Karpas-422 (cell line): ENCODE measurements around the gene KREMEN2. TPM values are rescaled to one million over a fixed set of nuclear protein-coding genes. Genes with fewer than 3 reads are reported as not detected.
A peak's percentile ranks its signal among the peaks of the same experiment; 100 is the strongest.

Experiments
- DNase-seq: peaks from one replicate; pipeline ENCODE4 v3.0.0-alpha.2; 2015
- H2AFZ ChIP-seq: fragments of 200-600 bp; sonication (generic); 2 replicates; pipeline ENCODE4 v1.6.1; 2014; ENCODE audit warnings: antibody characterized with exemption, low read length, mixed read lengths
- H3K27ac ChIP-seq: fragments of 200-600 bp; sonication (generic); 2 replicates; pipeline ENCODE4 v1.5.1; 2014; ENCODE audit warnings: mild to moderate bottlenecking, low read length, moderate library complexity
- H3K27me3 ChIP-seq: fragments of 200-600 bp; sonication (generic); 2 replicates; pipeline ENCODE4 v1.6.1; 2014; ENCODE audit warnings: low read length, mixed read lengths
- H3K36me3 ChIP-seq: fragments of 200-600 bp; sonication (generic); 2 replicates; pipeline ENCODE4 v1.6.1; 2014; ENCODE audit warnings: low read length, mixed read lengths; ENCODE audit not compliant: insufficient read depth
- H3K4me1 ChIP-seq: fragments of 200-600 bp; sonication (generic); 2 replicates; pipeline ENCODE4 v1.6.1; 2014; ENCODE audit warnings: mild to moderate bottlenecking, low read length, mixed read lengths
- H3K4me2 ChIP-seq: fragments of 200-600 bp; sonication (generic); 2 replicates; pipeline ENCODE4 v1.6.1; 2014; ENCODE audit warnings: low read length, low read depth, mild to moderate bottlenecking; ENCODE audit not compliant: poor library complexity, severe bottlenecking
- H3K4me3 ChIP-seq: fragments of 200-600 bp; sonication (generic); 2 replicates; pipeline ENCODE4 v1.5.1; 2014; ENCODE audit warnings: mild to moderate bottlenecking, antibody characterized with exemption, low read length, mixed read lengths
- H3K79me2 ChIP-seq: fragments of 200-600 bp; sonication (generic); 2 replicates; pipeline ENCODE4 v1.6.1; 2014; ENCODE audit warnings: mild to moderate bottlenecking, low read length, mixed read lengths
- H3K9ac ChIP-seq: fragments of 200-600 bp; sonication (generic); 2 replicates; pipeline ENCODE4 v1.6.0; 2014; ENCODE audit warnings: low read length
- H3K9me2 ChIP-seq: fragments of 200-600 bp; sonication (generic), shearing (Covaris generic); replicated peaks from 2 replicates; pipeline ENCODE4 v1.6.0; 2014; ENCODE audit warnings: mild to moderate bottlenecking, low read length, moderate library complexity; ENCODE audit not compliant: insufficient read depth
- H3K9me3 ChIP-seq: fragments of 300-700, 200-600 bp; sonication (generic); 2 replicates; pipeline ENCODE4 v1.6.1; 2014; ENCODE audit warnings: low read length, mixed read lengths
- H4K20me1 ChIP-seq: fragments of 200-600 bp; sonication (generic); 2 replicates; pipeline ENCODE4 v1.6.1; 2014; ENCODE audit warnings: mild to moderate bottlenecking, antibody characterized with exemption, low read length, low read depth; ENCODE audit not compliant: insufficient read depth
- total RNA-seq: library from RNA; depleted of rRNA; stranded (reverse); fragments of >200 nt; shearing (Covaris generic); gene quantifications from 2 replicates; pipeline ENCODE4 v1.2.3, GENCODE V29; 2014; ENCODE audit warnings: low replicate concordance

KREMEN2 gene
- total RNA-seq, 1 experiment from 2014 or later: 3.4 TPM

DNA sequence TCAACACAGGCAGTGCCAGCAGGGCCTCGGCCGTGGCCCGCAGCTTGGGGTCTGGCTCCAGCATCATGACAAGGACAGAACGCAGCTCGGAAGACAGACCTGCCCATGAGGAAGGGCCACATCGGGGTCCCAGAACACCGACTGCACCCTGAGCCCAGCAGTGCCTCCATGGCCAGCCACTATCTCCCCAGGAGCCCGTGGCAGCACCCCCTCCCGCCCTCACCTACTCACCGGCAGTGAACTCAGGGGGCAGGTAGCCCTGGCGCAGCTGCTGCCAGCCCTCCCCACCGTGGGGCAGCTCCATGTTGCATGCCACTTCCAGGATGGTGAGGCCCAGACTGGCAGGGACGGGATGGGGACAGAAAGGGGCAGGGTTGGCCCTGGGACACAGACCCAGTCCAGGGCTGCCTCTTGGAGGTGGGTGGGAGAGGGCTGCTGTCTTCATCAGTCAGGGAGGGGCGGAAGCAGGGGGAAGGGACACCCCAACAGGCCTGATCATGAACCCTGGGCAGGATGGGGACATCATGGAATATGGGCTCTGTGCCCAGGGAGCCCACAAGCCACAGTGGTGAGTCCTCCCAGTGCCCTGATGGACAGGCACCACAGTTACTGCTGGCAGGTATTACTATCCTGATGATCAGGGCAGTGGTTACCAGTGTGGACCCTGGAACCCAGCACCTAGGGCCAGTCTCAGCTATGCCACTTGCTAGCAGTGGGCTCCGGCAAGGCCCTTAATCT lies 10.4 kb downstream of the KREMEN2 start:
- DNase-seq: no peak
- peaks cover 41% of the 10 kb centered on the region for H3K79me2 ChIP-seq
- peaks cover 16% of the 10 kb centered on the region; the same call in 1 of the 2 replicates for H3K36me3 ChIP-seq
- no peak overlapping the region for H3K4me2 ChIP-seq
- peaks cover 16% of the 10 kb centered on the region for H4K20me1 ChIP-seq
- no peak overlapping the region for H3K9ac ChIP-seq
- H3K27ac ChIP-seq: no peak overlapping the region
- no peaks in the 10 kb centered on the region for H3K27me3 ChIP-seq
- peaks cover 61% of the 10 kb centered on the region for H3K4me1 ChIP-seq
- no peaks in the 10 kb centered on the region for H3K9me3 ChIP-seq
- no peak overlapping the region for H3K4me3 ChIP-seq
- no peak overlapping the region for H2AFZ ChIP-seq
- H3K9me2 ChIP-seq: no peaks in the 10 kb centered on the region

DNA sequence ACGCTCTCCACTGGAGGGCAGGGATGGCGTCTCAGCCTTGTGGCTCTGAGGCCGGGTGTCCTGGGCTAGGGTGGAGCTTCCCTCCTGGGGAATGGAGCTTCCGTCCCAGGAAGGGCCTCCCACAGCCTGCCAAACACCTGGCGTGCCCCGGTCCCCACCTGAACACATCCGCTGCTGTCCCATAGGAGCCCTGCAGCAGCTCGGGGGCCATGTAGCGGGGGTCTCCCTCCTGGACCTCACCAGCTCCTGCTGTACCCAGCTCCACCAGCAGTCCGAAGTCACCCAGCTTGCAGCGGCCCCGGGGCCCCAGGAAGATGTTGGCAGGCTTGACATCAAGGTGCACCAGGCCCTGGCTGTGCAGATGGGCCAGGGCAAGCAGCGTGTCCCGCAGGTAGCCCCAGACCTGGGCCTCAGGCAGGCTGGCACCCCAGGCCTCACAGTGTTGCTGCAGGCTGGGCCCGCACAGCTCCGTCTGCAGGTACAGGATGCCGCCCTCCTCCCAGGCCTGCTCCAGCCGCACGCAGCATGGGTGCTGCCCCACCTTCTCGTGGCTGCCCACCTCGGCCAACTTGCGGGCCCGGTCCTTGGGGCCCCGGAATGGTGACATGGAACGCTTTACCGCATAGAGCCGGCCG lies 11.2 kb downstream of the KREMEN2 start:
- Histone ChIP-seq H3K4me3 (no peak overlapping the region), H3K4me2 (no peak overlapping the region), H3K79me2 (peaks cover 44% of the 10 kb centered on the region), H3K27ac (no peak overlapping the region), H3K9me2 (no peaks in the 10 kb centered on the region), H3K36me3 (peaks cover 16% of the 10 kb centered on the region; the same call in 1 of the 2 replicates), H3K27me3 (no peaks in the 10 kb centered on the region), H3K9ac (no peak overlapping the region), H3K4me1 (peaks cover 62% of the 10 kb centered on the region), H2AFZ (no peak overlapping the region), H3K9me3 (no peaks in the 10 kb centered on the region), H4K20me1 (peaks cover 16% of the 10 kb centered on the region)
- DNase-seq: no peak

GRCh38 chr16:2976201-2976600 lies 12.1 kb downstream of the KREMEN2 start:
- Histone ChIP-seq H2AFZ (no peak overlapping the region), H3K4me2 (no peak overlapping the region), H3K4me3 (no peak overlapping the region), H3K36me3 (peaks cover 16% of the 10 kb centered on the region; the same call in 1 of the 2 replicates), H3K27ac (no peak overlapping the region), H3K9me3 (no peaks in the 10 kb centered on the region), H4K20me1 (peaks cover 6% of the 10 kb centered on the region), H3K79me2 (peaks cover 35% of the 10 kb centered on the region), H3K4me1 (peaks cover 58% of the 10 kb centered on the region), H3K9ac (no peak overlapping the region), H3K9me2 (no peaks in the 10 kb centered on the region), H3K27me3 (no peaks in the 10 kb centered on the region)
- DNase-seq: no peak

GRCh38 chr16:2976673-2977072 lies 12.6 kb downstream of the KREMEN2 start:
- no peak overlapping the region for H3K9ac ChIP-seq
- peaks cover 33% of the 10 kb centered on the region for H3K79me2 ChIP-seq
- no peaks in the 10 kb centered on the region for H3K27me3 ChIP-seq
- no peak overlapping the region for H3K4me3 ChIP-seq
- H3K9me3 ChIP-seq: no peaks in the 10 kb centered on the region
- no peak for DNase-seq
- H3K36me3 ChIP-seq: peaks cover 16% of the 10 kb centered on the region; the same call in 1 of the 2 replicates
- peaks cover 5% of the 10 kb centered on the region; the same call in 1 of the 2 replicates for H4K20me1 ChIP-seq
- H3K9me2 ChIP-seq: no peaks in the 10 kb centered on the region
- H3K4me2 ChIP-seq: no peak overlapping the region
- no peak overlapping the region for H2AFZ ChIP-seq
- H3K4me1 ChIP-seq: peaks cover 56% of the 10 kb centered on the region
- H3K27ac ChIP-seq: no peak overlapping the region

DNA sequence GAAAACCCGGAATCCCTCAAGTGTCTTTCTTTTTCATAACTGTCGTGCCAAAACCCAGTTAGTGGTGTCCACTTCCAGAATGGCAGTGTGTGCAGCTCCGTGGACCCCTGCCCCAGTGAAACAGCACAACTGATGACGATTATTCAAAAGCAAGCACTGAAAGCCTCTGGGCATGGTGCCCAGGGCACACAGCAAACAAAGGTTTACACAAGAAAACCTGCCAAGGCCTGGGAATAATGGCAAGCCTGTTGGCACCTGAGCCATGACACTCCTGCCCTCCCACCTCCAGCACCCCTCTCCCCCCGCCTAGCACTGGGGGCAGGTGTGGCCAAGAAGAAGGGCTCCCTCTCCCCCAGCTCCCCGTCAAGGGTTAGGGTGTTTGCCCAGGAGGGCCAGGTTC lies 13.4 kb downstream of the KREMEN2 start:
- peaks cover 11% of the 10 kb centered on the region; the same call in 1 of the 2 replicates for H3K36me3 ChIP-seq
- DNase-seq: no peak
- no peaks in the 10 kb centered on the region for H3K9me3 ChIP-seq
- H3K27ac ChIP-seq: no peak overlapping the region
- H3K4me2 ChIP-seq: peak overlapping the region; percentile 6
- H2AFZ ChIP-seq: no peak overlapping the region
- no peak overlapping the region for H3K4me3 ChIP-seq
- H3K9me2 ChIP-seq: no peaks in the 10 kb centered on the region
- H4K20me1 ChIP-seq: no peaks in the 10 kb centered on the region; the same call in 1 of the 2 replicates
- H3K79me2 ChIP-seq: peaks cover 29% of the 10 kb centered on the region
- no peak overlapping the region for H3K9ac ChIP-seq
- no peaks in the 10 kb centered on the region for H3K27me3 ChIP-seq
- H3K4me1 ChIP-seq: peaks cover 51% of the 10 kb centered on the region

GRCh38 chr16:2979669-2980226 lies 15.7 kb downstream of the KREMEN2 start:
- peak overlapping the region; percentile 99 for H3K4me2 ChIP-seq
- peak overlapping the region; percentile 99 for H3K4me3 ChIP-seq
- peak overlapping the region; percentile 81 for H3K9ac ChIP-seq
- peak; percentile 77 for DNase-seq
- peaks cover 57% of the 10 kb centered on the region for H3K4me1 ChIP-seq
- H3K36me3 ChIP-seq: peaks cover under 1% of the 10 kb centered on the region; the same call in 1 of the 2 replicates
- no peaks in the 10 kb centered on the region for H4K20me1 ChIP-seq
- H3K9me2 ChIP-seq: no peaks in the 10 kb centered on the region
- H2AFZ ChIP-seq: peak overlapping the region; percentile 71; the same call in 1 of the 2 replicates
- no peaks in the 10 kb centered on the region for H3K27me3 ChIP-seq
- H3K27ac ChIP-seq: peak overlapping the region; percentile 62; the same call in 1 of the 2 replicates
- H3K9me3 ChIP-seq: no peaks in the 10 kb centered on the region
- H3K79me2 ChIP-seq: peaks cover 29% of the 10 kb centered on the region

GRCh38 chr16:2980227-2981176 lies 16.4 kb downstream of the KREMEN2 start, which contains the start of gene PKMYT1:
PKMYT1 (minus strand) TSS chr16:2980446; CDS start chr16:2979657, 789 bp downstream.
- peak within 1 kb of the TSS; percentile 71; the same call in 1 of the 2 replicates for H2AFZ ChIP-seq
- no peaks in the 10 kb centered on the region for H3K36me3 ChIP-seq
- DNase-seq: peak; percentile 97
- peak within 1 kb of the TSS; percentile 99 for H3K4me2 ChIP-seq
- H4K20me1 ChIP-seq: no peaks in the 10 kb centered on the region
- H3K9me2 ChIP-seq: no peaks in the 10 kb centered on the region
- H3K27me3 ChIP-seq: no peaks in the 10 kb centered on the region
- H3K9ac ChIP-seq: peak within 1 kb of the TSS; percentile 81
- H3K4me1 ChIP-seq: peaks cover 57% of the 10 kb centered on the region
- peak within 1 kb of the TSS; percentile 99 for H3K4me3 ChIP-seq
- H3K9me3 ChIP-seq: no peaks in the 10 kb centered on the region
- H3K79me2 ChIP-seq: peaks cover 29% of the 10 kb centered on the region
- peak within 1 kb of the TSS; percentile 62; the same call in 1 of the 2 replicates for H3K27ac ChIP-seq
